ENCODE data around the gene PRKD2.
A peak's percentile ranks its signal among the peaks of the same experiment; 100 is the strongest.

PRKD2 gene

GRCh38 chr19:46725036-46725820, 8.3 kb upstream of the PRKD2 start:
- H3K4me3 Mint-ChIP-seq: no peak overlapping the region
- TF ChIP-seq, protein P1, sequence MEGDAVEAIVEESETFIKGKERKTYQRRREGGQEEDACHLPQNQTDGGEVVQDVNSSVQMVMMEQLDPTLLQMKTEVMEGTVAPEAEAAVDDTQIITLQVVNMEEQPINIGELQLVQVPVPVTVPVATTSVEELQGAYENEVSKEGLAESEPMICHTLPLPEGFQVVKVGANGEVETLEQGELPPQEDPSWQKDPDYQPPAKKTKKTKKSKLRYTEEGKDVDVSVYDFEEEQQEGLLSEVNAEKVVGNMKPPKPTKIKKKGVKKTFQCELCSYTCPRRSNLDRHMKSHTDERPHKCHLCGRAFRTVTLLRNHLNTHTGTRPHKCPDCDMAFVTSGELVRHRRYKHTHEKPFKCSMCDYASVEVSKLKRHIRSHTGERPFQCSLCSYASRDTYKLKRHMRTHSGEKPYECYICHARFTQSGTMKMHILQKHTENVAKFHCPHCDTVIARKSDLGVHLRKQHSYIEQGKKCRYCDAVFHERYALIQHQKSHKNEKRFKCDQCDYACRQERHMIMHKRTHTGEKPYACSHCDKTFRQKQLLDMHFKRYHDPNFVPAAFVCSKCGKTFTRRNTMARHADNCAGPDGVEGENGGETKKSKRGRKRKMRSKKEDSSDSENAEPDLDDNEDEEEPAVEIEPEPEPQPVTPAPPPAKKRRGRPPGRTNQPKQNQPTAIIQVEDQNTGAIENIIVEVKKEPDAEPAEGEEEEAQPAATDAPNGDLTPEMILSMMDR (IDR thresholded peaks at IDR 0.05; ENCODE audit: unreplicated experiment in 3 of 3): no peak
- H3K27me3 Mint-ChIP-seq (ENCODE audit: low read depth): no peaks in the 10 kb centered on the region
- H3K4me1 Mint-ChIP-seq: peaks cover 24% of the 10 kb centered on the region
- H3K27ac Mint-ChIP-seq: peak overlapping the region in 1 of 3 experiments; percentile 90
- no peaks in the 10 kb centered on the region for H3K9me3 Mint-ChIP-seq
- peaks cover 46% of the 10 kb centered on the region for H3K36me3 Mint-ChIP-seq (ENCODE audit: low read depth)

DNA sequence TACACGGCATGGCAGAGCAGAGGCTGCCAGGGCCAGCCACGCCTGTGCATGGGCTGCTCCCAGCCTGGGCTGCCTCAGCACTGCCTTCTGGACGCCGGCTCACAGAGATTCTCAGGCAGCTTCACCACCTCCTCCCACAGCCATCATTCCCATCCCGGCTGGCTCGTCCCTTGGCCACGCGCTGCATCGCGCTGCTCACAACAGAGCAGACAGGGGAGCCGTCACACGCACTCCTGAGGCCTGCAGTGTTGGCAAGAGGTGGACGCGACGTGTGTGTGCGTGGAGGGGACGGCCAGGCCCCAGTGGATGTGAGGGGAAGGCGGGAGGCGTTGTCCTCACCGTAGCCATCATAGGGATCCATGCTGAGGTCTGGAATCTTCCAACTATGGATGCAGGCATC, 7.6 kb upstream of the PRKD2 start:
- TF ChIP-seq, protein P1 (IDR thresholded peaks at IDR 0.05; ENCODE audit: unreplicated experiment in 3 of 3): no peak
- no peaks in the 10 kb centered on the region for H3K27me3 Mint-ChIP-seq (ENCODE audit: low read depth)
- H3K27ac Mint-ChIP-seq: no peak overlapping the region
- no peak overlapping the region for H3K4me3 Mint-ChIP-seq
- no peaks in the 10 kb centered on the region for H3K9me3 Mint-ChIP-seq
- H3K4me1 Mint-ChIP-seq: peaks cover 24% of the 10 kb centered on the region
- H3K36me3 Mint-ChIP-seq (ENCODE audit: low read depth): peaks cover 46% of the 10 kb centered on the region

DNA sequence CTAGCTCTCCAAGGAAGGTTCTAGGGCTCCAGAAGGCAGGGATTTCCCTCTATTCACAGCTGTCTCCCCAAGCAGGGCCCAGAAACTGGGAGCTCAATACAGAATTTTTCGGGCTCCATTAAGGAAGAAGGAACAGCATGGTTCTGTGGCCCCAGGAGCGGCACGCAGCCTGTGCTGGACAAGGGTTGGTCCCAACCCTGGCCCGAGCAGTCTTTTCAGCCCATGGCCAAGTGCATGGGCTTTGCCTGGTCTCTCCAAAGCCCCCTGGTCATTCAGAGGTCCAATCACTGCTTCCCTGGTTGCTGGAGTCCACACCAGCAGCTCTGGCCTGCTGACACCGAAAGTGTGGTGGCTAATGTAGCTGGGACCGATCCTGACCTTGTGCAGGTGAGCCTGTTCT, 6.6 kb upstream of the PRKD2 start:
- Mint-ChIP-seq H3K27me3 (ENCODE audit: low read depth) (no peaks in the 10 kb centered on the region), H3K4me3 (no peak overlapping the region), H3K36me3 (ENCODE audit: low read depth) (peaks cover 37% of the 10 kb centered on the region), H3K4me1 (peaks cover 17% of the 10 kb centered on the region), H3K9me3 (no peaks in the 10 kb centered on the region), H3K27ac (no peak overlapping the region)
- TF ChIP-seq, protein P1 (IDR thresholded peaks at IDR 0.05; ENCODE audit: unreplicated experiment in 3 of 3): no peak

- Mint-ChIP-seq H3K9me3 (no peaks in the 10 kb centered on the region), H3K36me3 (ENCODE audit: low read depth) (peaks cover 36% of the 10 kb centered on the region), H3K4me3 (no peak overlapping the region), H3K27ac (no peak overlapping the region), H3K27me3 (ENCODE audit: low read depth) (no peaks in the 10 kb centered on the region), H3K4me1 (peaks cover 16% of the 10 kb centered on the region)
- TF ChIP-seq, protein P1 (IDR thresholded peaks at IDR 0.05; ENCODE audit: unreplicated experiment in 3 of 3): no peak
Observed at GRCh38 chr19:46723023-46723461, 6.1 kb upstream of the PRKD2 start.

- no peak overlapping the region for H3K4me3 Mint-ChIP-seq
- peaks cover 36% of the 10 kb centered on the region for H3K36me3 Mint-ChIP-seq (ENCODE audit: low read depth)
- TF ChIP-seq, protein P1 (IDR thresholded peaks at IDR 0.05; ENCODE audit: unreplicated experiment in 3 of 3): no peak
- H3K27me3 Mint-ChIP-seq (ENCODE audit: low read depth): no peaks in the 10 kb centered on the region
- peaks cover 17% of the 10 kb centered on the region for H3K4me1 Mint-ChIP-seq
- no peak overlapping the region for H3K27ac Mint-ChIP-seq
- no peaks in the 10 kb centered on the region for H3K9me3 Mint-ChIP-seq
Observed at GRCh38 chr19:46722421-46723022, 5.6 kb upstream of the PRKD2 start.

Measured in nephron (organoid).